ENCODE measurements around the gene HBG2. TPM values are rescaled to one million over a fixed set of nuclear protein-coding genes. Genes with fewer than 3 reads are reported as not detected.
"Not testable (repeated sequence)": the region's sequence is repeated elsewhere in the genome, so short reads cannot be mapped to it uniquely, and the experiment has no call there.

Gene HBG2
- total RNA-seq, 1 donor, result 0.27 TPM

DNA sequence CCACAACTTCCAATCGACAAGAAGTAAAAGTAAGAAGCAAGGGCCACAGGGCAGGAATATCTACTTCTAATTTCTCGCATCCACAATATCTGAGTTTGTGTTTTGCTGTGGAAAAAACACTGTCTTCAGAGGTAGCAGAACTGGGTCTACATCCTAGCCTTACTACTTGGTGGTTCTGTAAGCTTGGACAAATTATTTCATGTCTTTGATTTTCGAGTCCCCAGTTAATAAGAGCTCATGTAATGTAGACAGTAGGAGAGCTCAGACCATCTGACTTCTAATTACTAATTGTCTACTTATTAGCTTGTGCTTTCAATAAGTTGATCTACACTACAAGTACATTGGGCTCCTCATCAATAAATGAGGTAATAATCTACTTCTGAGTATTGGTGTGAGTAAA is 28.5 kb upstream of the HBG2 start:
- DNase-seq (ENCODE audit: low read depth in 2 of 3, low spot score in 2 of 3), result no peak

DNA sequence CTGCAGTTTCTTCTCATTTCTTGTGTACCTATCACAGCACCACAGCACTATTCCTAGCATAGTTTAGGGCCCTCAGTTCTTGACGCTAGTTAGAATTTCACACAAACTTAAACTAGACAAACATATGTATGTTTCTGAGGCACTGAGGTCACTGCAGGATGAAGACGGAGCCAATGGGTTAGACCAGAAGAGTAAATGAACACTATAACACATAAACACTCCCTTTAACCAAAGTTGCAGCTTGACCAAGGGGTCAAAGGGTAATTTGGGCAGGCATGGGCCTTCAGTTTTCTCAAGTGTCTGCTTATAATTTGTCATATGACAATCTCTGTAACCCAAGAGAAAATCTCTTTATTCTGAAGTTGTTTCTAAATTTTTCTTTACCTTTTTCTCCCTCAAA is 28.0 kb upstream of the HBG2 start:
- no peak for DNase-seq (ENCODE audit: low read depth in 2 of 3, low spot score in 2 of 3)

DNA sequence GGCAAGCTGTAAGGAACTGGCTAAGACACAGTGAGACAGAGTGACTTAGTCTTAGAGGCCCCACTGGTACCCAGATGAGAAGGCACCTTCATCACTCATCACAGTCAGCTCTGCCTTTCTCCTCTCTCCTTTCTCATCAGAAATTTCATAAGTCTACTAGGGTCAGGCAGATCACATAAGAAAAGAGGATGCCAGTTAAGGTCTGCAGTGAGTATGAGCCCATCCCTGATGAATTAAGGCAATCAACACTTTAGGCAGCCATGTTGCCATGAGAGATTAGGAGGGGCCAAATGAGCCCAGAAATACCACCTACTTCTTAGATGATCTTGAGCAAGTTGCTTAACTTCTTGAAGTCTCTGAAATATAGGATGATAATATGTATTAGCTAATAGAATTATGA is 27.0 kb upstream of the HBG2 start:
- no peak for DNase-seq (ENCODE audit: low read depth in 2 of 3, low spot score in 2 of 3)

DNA sequence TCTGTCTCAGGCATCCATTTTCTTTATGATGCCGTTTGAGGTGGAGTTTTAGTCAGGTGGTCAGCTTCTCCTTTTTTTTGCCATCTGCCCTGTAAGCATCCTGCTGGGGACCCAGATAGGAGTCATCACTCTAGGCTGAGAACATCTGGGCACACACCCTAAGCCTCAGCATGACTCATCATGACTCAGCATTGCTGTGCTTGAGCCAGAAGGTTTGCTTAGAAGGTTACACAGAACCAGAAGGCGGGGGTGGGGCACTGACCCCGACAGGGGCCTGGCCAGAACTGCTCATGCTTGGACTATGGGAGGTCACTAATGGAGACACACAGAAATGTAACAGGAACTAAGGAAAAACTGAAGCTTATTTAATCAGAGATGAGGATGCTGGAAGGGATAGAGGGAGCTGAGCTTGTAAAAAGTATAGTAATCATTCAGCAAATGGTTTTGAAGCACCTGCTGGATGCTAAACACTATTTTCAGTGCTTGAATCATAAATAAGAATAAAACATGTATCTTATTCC is 26.1 kb upstream of the HBG2 start:
- DNase-seq (ENCODE audit: low read depth in 2 of 3, low spot score in 2 of 3), result peak in 2 of 3 donors; percentile 99 to 100

DNA sequence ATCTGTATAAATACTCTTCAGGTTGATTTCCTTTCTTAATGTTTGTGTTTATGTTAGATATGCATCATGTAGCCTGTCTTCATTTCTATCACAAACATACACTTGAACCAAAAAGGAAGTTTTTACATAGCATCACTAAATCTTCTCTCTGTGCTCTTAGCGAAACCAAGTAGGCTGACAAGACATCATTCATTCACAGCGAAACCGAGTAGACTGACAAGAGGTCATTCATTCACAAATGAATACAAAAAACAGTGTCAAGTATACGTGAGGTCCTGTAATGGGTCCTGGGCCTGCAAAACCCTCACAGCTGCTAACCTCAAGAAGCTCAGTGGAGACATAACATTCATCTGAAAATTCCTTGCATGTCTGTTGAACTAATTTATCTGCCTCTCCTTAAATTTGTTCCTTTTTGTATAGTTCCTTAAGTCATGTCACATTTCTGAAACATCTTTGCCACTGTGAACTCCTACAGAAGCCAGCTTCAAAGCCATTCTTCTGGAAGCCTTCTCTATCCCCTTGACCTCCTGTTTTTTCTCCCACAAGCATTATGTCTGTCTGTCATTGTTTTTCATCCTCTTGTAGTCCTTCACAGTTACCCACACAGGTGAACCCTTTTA is 25.0 kb upstream of the HBG2 start:
- no peak for DNase-seq (ENCODE audit: low read depth in 2 of 3, low spot score in 2 of 3)

DNA sequence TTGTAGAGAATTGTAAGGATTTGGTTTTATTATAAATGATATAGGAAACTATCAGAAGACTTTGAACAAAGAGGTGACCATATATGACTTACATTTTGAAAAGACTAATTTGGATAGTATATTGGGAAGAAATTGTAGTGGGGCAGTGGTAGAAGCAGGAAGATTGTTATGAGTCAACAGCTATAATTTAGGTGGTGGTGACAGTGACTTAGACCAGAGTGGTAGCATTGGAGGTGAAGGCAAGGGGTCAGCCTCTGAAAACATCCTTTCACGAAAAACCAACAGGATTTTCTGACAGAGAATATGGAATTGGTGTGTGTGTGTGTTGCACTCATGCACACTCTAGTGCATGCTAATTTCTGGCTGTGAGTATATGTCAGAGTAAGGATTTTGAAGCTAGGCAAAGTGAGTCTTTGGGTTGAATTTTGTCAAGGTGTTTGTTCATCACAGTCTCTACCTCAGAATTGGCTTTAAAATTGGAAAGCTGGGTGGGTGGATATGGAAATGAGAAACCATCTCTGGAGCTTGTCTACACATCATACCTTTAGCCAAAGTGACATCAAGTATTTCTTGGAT is 23.3 kb upstream of the HBG2 start:
- DNase-seq (ENCODE audit: low read depth in 2 of 3, low spot score in 2 of 3), result no peak

DNA sequence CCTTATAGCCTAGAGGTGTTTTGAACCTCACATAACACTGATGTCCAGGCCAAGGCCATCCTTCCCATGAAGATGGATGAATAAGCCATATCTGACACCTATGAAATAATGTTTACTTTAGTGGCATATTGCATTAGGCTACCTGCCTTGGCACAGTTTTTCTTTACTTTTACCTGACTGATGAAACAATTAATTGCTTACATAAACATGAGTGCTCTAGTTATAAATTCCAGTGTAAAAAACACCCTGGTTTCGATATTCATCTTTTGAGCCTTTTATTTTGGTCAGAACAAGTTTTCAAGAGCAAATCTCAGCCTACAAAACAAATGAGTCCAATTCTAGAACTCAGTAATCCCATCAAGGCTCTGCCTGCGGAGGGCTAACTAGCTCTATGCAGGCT is 22.1 kb upstream of the HBG2 start:
- no peak for DNase-seq (ENCODE audit: low read depth in 2 of 3, low spot score in 2 of 3)

DNA sequence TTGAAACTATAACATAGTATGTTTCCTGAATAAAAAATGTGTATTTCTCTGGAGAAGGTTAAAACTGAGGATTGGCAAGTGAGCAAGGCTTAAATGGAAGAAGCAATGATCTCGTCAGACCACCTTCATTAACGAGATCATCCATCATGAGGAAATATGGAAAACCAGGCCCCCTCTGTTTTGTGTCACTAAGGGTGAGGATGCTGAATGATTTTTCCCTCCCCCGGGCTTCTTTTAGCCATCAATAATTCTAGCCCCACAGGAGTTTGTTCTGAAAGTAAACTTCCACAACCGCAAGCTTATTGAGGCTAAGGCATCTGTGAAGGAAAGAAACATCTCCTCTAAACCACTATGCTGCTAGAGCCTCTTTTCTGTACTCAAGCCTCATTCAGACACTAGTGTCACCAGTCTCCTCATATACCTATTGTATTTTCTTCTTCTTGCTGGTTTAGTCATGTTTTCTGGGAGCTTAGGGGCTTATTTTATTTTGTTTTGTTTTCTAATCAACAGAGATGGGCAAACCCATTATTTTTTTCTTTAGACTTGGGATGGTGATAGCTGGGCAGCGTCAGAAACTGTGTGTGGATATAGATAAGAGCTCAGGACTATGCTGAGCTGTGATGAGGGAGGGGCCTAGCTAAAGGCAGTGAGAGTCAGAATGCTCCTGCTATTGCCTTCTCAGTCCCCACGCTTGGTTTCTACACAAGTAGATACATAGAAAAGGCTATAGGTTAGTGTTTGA is 21.0 kb upstream of the HBG2 start:
- peak in 2 of 3 donors; percentile 51 to 76 for DNase-seq (ENCODE audit: low read depth in 2 of 3, low spot score in 2 of 3)

DNA sequence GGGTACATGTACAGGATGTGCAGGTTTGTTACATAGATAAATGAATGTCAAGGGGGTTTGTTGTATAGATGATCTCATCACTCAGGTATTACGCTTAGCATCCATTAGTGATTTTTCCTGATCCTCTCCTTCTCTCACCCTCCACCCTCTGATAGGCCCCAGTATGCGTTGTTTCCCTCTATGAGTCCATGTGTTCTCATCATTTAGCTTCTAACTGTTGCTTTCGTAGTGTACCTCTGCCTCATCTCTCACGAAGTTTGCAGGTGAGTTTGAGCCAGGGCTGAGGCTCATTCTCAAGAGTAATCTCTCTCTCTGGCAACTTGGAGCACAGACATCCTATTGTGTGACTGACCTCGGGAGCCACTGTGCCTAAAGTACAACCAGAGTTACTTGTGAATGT is 19.8 kb upstream of the HBG2 start:
- no peak for DNase-seq (ENCODE audit: low read depth in 2 of 3, low spot score in 2 of 3)

DNA sequence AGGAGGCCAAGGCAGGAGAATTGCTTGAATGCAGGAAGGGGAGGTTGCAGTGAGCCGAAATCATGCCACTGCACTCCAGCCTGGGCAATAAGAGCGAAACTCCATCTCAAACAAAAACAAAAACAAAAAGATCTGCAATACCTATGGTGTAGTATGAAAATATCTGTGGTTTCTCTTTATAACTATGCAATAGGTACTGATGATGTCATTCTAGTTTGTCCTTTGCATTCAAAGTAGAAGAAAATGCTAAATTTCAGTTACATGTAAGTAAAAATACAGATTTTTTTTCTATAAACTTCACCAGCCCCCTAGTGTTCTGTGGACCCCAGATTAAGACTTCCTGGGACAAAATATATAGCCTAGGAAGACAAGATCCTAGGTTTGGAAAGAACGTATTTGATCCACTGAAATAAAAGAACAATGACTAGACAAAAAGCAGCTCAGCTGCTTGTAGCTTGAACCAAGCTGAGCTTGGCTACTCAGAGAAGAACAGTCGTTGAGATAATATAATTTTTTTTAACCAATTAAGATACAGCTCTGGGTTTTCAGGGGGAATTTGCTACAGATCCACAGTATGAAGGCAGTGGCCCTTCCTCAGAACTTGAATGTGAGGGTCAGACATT is 17.9 kb upstream of the HBG2 start:
- no peak for DNase-seq (ENCODE audit: low read depth in 2 of 3, low spot score in 2 of 3)

DNA sequence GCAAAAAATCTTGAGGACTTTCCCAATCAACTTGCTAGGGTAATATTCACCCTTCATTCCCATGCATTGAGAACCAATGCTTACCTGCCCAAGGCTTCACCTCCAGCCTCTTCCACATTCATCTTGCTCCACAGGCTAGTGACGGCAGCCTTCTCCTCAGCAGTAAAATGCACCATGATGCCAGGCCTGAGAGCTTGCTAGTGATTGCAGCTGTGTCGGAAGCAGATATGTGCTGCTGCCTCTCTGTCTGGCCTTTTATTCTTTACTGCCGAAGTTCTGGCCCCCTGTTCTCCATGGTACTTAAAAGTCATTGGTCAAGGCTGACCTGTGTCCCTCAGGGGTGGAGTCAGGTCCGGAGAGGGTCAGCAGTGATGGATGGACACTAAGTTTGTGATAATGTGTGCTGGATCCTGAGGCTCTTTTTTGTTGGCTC is 15.2 kb upstream of the HBG2 start, which contains the start of gene HBE1:
HBE1 (minus strand) TSS at position 231 of the 433 bp plus-strand sequence; CDS start at position 176, 55 bp downstream.
- no peak for DNase-seq (ENCODE audit: low read depth in 2 of 3, low spot score in 2 of 3)

DNA sequence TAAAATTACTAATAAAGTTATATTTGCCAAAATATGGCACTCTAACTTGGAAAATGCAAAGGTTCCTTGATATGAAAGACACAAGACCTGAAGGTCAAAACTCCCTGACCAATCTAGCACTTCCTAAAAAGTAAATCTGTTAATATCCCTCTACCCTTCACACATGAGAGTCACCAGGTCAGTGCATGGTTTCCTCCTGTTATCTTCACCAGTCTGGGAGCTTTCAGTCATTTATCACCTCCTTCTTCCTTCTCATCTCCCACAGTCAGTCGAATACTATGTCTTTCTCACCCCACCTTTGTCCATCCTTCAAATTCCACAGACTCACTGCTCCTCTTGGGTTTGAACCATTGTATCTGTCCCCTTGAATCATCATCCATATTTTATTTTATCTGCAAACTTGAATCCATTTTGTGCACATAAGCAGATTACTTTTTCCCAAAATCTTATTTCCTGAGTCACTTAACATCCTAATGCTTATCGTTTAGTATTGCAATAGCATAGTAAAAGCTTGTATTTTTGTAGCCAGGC is 12.5 kb upstream of the HBG2 start:
- no peak for DNase-seq (ENCODE audit: low read depth in 2 of 3, low spot score in 2 of 3)

DNA sequence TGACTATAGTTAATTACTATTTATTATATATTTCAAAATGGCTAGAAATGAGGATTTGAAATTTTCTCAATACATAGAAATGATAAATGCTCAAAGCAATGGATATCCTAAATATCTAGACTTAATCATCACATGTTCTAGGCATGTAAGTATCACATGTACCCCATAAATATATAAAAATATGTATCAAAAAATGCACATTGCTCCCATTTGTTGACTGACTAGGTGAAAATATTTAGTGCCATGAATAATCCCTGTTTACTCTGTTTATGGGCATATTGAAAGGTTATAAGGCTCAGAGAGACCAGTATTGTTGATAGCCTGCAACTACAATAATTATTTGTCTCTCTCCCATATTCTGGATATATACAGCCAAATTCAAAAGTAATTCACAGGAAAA is 12.0 kb upstream of the HBG2 start:
- DNase-seq (ENCODE audit: low read depth in 2 of 3, low spot score in 2 of 3), result no peak

DNA sequence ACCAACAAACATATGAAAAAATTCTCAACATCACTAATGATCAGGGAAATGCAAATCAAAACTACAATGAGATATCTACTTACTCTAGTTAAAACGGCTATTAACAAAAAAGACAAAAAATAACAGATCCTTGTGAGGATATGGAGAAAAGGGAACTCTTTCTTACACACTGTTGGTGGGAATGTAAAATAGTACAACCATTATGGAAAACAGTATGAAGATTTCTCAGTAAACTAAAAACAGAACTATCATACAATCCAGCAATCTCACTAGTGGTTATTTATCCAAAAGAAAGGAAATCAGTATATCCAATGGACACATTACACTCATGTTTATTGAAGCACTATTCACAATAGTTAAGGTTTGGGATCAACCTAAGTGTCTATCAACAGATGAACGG is 11.3 kb upstream of the HBG2 start:
- no peak for DNase-seq (ENCODE audit: low read depth in 2 of 3, low spot score in 2 of 3)

DNA sequence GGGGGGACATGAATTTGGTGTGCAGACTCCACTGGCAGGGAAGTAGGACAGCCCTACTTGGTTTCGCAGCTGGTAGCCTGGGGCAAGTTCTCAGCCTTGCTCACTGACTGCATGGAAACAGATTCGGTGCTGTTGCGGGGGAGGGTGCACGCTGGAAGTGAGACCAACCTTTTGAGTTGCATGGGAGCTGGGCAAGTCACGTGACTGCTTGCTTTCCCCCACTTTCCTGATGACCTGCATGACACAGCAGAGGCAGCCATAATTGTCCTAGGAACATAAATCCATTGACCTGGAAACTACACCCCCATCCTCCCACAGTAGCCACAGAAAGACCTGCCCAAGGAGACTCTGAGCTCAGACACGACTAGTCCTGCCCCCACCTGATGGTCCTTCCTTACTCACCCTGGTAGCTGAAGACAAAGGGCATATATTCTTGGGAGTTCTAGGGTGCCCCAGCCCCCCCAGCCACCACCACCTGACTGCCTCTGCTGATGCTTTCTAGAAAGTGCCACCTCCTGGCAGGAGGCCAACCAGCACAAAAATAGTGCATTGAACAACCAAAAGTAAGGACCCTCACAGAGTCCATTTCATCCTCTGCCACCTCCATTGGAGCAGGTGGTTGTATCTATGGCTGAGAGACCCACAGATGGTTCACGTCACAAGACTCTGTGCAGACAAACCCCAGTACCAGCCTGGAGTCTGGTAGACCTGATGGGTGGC is 4.1 kb upstream of the HBG2 start:
- DNase-seq (ENCODE audit: low read depth in 2 of 3, low spot score in 2 of 3), result no peak

DNA sequence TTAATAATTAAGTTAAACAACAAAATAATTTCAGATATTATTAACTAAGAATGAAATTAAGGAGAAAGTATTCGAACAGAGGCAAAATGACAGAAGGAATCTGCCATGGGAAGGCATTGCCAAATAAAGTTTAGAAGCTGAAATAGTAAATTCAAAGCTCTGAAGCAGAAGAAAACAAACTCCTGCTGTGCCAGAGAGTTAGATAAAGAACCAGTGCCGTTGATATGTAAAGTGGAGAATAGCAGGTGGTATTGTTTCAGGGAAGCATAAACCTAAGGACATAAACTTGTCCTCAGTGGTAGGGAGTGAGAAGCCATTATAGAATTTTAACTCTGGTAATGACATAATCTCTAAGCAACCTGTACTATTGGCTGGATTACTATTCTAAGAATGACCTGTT is 2.7 kb upstream of the HBG2 start:
- no peak for DNase-seq (ENCODE audit: low read depth in 2 of 3, low spot score in 2 of 3)

DNA sequence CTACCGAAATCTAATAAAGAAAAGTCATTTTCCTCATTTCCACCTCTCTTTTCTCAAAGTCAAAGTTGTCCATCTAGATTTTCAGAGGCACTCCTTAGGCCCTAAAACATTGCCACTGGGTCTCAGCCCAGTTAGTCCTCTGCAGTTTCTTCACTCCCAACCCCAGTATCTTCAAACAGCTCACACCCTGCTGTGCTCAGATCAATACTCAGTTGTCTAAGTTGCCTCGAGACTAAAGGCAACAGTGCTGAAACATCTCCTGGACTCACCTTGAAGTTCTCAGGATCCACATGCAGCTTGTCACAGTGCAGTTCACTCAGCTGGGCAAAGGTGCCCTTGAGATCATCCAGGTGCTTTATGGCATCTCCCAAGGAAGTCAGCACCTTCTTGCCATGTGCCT is 558 bp downstream of the HBG2 start:
- DNase-seq (ENCODE audit: low read depth in 2 of 3, low spot score in 2 of 3), result not testable (repeated sequence)

DNA sequence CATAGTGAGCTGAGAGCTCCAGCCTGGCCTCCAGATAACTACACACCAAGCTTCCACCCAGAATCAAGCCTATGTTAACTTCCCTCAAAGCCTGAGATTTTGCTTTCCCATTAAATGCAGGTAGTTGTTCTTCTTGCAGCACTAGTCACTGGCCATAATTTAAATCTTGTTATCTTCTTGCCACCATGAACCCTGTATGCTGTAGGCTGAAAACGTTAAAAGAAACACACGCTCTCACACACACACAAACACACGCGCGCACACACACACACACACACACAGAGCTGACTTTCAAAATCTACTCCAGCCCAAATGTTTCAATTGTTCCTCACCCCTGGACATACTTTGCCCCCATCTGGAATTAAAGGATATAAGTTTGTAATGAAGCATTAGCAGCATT is 1.1 kb downstream of the HBG2 start:
- DNase-seq (ENCODE audit: low read depth in 2 of 3, low spot score in 2 of 3), result not testable (repeated sequence)

DNA sequence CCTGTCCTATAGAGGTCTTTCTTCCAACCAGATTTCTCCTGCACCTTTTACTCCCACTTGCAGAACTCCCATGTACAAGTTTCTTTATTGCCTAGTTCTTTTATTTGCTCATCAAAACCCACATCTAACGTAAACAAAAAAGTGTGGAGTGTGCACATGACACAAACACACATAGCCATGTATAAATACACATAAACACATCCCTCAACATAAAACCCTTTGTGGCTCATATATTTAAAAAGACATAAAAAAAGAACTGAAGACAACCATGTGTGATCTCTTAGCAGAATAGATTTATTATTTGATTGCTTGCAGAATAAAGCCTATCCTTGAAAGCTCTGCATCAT is 1.7 kb downstream of the HBG2 start:
- no peak for DNase-seq (ENCODE audit: low read depth in 2 of 3, low spot score in 2 of 3)

DNA sequence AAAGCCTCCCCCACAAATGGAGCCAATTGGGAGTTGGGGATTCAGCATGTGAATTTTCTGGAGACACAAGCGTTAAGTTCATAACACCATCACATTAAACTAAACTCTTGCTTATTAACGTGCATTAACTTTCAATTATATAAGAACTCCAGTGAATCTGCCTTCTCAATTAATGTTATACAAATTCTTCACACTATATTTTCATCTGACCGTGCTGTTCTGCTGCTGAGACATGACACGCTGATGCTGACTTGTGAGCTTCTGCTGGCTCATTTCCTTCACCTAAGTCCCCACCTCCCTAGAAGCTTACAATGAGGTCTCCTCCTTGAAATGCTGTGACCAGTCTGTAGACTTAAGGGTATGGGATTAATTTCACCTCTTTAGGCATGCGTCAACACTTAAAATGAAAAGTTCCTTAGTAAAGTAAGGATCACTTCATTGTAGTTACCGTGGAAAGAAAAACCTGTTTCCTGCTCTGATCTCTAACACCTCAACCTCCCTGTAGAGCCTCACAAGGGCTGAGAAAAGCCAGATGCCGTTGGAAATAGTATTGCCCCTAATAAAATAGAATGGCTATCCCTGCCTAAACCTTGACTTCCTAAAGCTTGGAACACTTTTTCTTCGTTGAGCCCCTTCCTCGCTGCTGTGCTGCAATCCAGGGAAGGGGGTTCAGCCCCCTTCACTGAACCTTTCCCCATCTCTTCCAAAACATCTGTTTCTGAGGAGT is 2.2 kb downstream of the HBG2 start:
- DNase-seq (ENCODE audit: low read depth in 2 of 3, low spot score in 2 of 3), result no peak
